ENCODE data around the gene CDK3.

Gene CDK3

GRCh38 chr17:75991396-75991795, 9.3 kb upstream of the CDK3 start:
- no peak for DNase-seq (ENCODE audit: low read depth)

- DNase-seq (ENCODE audit: low read depth), result no peak
These were observed 5.8 kb upstream of the CDK3 start for GRCh38 chr17:75994802-75995370.

- no peak for DNase-seq (ENCODE audit: low read depth)
These were observed 5.2 kb upstream of the CDK3 start for GRCh38 chr17:75995385-75995925.

- DNase-seq (ENCODE audit: low read depth), result no peak
These were observed 3.7 kb upstream of the CDK3 start for GRCh38 chr17:75996665-75997590.

- DNase-seq (ENCODE audit: low read depth), result no peak
These were observed 2.3 kb upstream of the CDK3 start for GRCh38 chr17:75998327-75998795.

- DNase-seq (ENCODE audit: low read depth), result no peak
These were observed 470 bp upstream of the CDK3 start for GRCh38 chr17:76000016-76000754.

- no peak for DNase-seq (ENCODE audit: low read depth)
These were observed 1.4 kb downstream of the CDK3 start for GRCh38 chr17:76002100-76002499.

- DNase-seq (ENCODE audit: low read depth), result no peak
These were observed 3.3 kb downstream of the CDK3 start for GRCh38 chr17:76003915-76004314.

- DNase-seq (ENCODE audit: low read depth), result no peak
These were observed 4.2 kb downstream of the CDK3 start for GRCh38 chr17:76004750-76005262.

- no peak for DNase-seq (ENCODE audit: low read depth)
These were observed 4.9 kb downstream of the CDK3 start for GRCh38 chr17:76005263-76006149.

- no peak for DNase-seq (ENCODE audit: low read depth)
These were observed 6.6 kb downstream of the CDK3 start for GRCh38 chr17:76007131-76007849.

GRCh38 chr17:76007850-76008165, 7.2 kb downstream of the CDK3 start:
- DNase-seq (ENCODE audit: low read depth), result no peak

- no peak for DNase-seq (ENCODE audit: low read depth)
These were observed 7.6 kb downstream of the CDK3 start for GRCh38 chr17:76008208-76008607.

GRCh38 chr17:76008630-76009425, 8.2 kb downstream of the CDK3 start:
- DNase-seq (ENCODE audit: low read depth), result no peak

- no peak for DNase-seq (ENCODE audit: low read depth)
These were observed 8.8 kb downstream of the CDK3 start for GRCh38 chr17:76009447-76009846.

- no peak for DNase-seq (ENCODE audit: low read depth)
These were observed 9.5 kb downstream of the CDK3 start for GRCh38 chr17:76009969-76010661.

GRCh38 chr17:76011951-76012350, 11.3 kb downstream of the CDK3 start:
- no peak for DNase-seq (ENCODE audit: low read depth)

GRCh38 chr17:76013377-76013932, 12.8 kb downstream of the CDK3 start:
- DNase-seq (ENCODE audit: low read depth), result no peak

Data from non-pigmented ciliary epithelial cell (primary cell).